Subcutaneous abdominal adipose tissue (tissue), 5 donors: ENCODE measurements around the gene VPS41.

Experiments used
- H3K27ac ChIP-seq: one replicate; pipeline ENCODE4 v1.7.0; 2013; ENCODE audit warnings: low read depth, mild to moderate bottlenecking, inconsistent platforms, low read length, moderate library complexity
- H3K27me3 ChIP-seq, 5 donors: one replicate each; pipeline ENCODE4 v1.7.0; 2013; ENCODE audit warnings: low read length in 5 of 5, inconsistent platforms in 1 of 5; ENCODE audit not compliant: control insufficient read depth in 5 of 5, insufficient read depth in 4 of 5
- H3K36me3 ChIP-seq, 5 donors: one replicate each; pipeline ENCODE4 v1.7.0; 2013; ENCODE audit warnings: low read length in 5 of 5; ENCODE audit not compliant: control insufficient read depth in 5 of 5, insufficient read depth in 5 of 5
- H3K4me1 ChIP-seq, 5 donors: one replicate each; pipeline ENCODE4 v1.7.0; 2013; ENCODE audit warnings: low read length in 5 of 5, mild to moderate bottlenecking in 3 of 5, moderate library complexity in 1 of 5; ENCODE audit not compliant: control insufficient read depth in 5 of 5, insufficient read depth in 5 of 5
- H3K4me3 ChIP-seq, 5 donors: one replicate each; pipeline ENCODE4 v1.7.0; 2013; ENCODE audit warnings: low read length in 5 of 5, low read depth in 1 of 5
- H3K9ac ChIP-seq, 5 donors: one replicate each; pipeline ENCODE4 v1.7.0; 2013; ENCODE audit warnings: low read length in 5 of 5, mild to moderate bottlenecking in 4 of 5, moderate library complexity in 3 of 5
- H3K9me3 ChIP-seq, 5 donors: one replicate each; pipeline ENCODE4 v1.7.0; 2013; ENCODE audit warnings: low read length in 5 of 5; ENCODE audit not compliant: control insufficient read depth in 5 of 5
- donor health status: healthy.
- donor health status: healthy.
- donor health status: healthy.
- donor health status: healthy.
- donor health status: healthy.

Gene VPS41

DNA sequence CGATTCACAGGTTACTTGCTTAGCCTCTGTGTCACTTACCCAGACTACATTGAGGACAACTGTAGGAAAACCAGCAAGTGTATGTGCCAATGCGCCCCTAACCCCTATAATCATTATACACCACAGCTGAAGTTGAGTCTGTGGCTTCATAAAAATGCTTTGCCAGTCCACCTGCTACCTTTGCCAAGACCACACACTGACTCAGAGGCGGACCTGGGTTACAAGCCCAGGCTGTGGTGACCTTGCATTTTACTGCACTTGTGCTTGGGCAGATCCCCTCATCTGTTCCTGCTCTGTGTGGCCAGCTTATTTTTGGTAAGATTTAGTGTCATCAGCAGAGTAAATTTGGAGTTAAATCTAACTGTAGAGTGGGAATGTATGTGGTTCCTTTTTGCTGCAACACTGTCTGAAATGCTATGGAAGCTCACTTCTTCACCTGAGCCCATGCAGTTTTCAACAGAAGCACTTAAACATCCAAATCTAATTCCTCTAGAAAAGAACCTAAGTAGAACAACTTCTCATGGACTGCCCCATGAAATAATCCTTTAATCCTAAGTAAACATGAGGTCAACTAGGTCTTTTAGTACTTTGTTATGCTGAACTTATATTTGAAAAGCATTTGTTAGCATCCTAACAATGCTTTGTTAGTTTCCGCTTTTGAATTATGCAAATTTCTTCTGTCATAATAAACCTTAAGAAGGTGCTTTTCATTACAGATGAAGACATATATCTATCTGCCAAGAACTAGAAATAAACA, 181.6 kb downstream of the VPS41 start:
- H3K36me3 ChIP-seq, result peaks cover 22 to 57% (median 41%) of the 10 kb centered on the region in 5 donors
- H3K9ac ChIP-seq, result no peak overlapping the region
- H3K4me3 ChIP-seq, result no peak overlapping the region
- no peaks in the 10 kb centered on the region for H3K9me3 ChIP-seq
- H3K4me1 ChIP-seq, result no peaks in the 10 kb centered on the region
- no peaks in the 10 kb centered on the region for H3K27me3 ChIP-seq
- no peak overlapping the region for H3K27ac ChIP-seq

DNA sequence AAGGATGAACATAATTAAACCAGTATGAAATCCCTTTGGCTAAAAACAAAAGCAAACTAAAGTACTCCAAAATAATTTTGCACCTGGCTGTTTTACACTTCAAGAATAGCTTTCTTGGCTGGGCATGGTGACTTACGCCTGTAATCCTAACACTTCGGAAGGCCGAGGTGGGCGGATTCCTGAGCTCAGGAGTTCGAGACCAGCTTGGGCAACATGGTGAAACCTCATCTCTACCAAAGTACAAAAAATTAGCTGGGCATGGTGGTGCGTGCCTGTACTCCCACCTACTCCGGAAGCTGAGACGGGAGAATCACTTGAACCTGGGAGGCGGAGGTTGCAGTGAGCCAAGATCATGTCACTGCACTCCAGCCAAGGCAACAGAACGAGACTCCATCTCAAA, 185.7 kb downstream of the VPS41 start:
- no peak overlapping the region for H3K4me3 ChIP-seq
- no peak overlapping the region for H3K9ac ChIP-seq
- H3K4me1 ChIP-seq, result peaks cover 0 to 6% (median 0%) of the 10 kb centered on the region in 5 donors
- no peak overlapping the region for H3K27ac ChIP-seq
- H3K9me3 ChIP-seq, result peaks cover 0 to 2% (median 0%) of the 10 kb centered on the region in 5 donors
- peaks cover 25 to 58% (median 36%) of the 10 kb centered on the region in 5 donors for H3K36me3 ChIP-seq
- H3K27me3 ChIP-seq, result no peaks in the 10 kb centered on the region

GRCh38 chr7:38716397-38716796, 192.6 kb downstream of the VPS41 start:
- Histone ChIP-seq H3K27me3 (no peaks in the 10 kb centered on the region), H3K27ac (no peak overlapping the region)

GRCh38 chr7:38709123-38709522, 199.9 kb downstream of the VPS41 start:
- Histone ChIP-seq H3K27me3 (peaks cover 0 to 2% (median 0%) of the 10 kb centered on the region in 5 donors), H3K27ac (no peak overlapping the region)

More at GRCh38 chr7:38716397-38716796, 192.6 kb downstream of the VPS41 start:
- Histone ChIP-seq H3K4me1 (peaks cover 0 to 2% (median 0%) of the 10 kb centered on the region in 5 donors), H3K36me3 (peaks cover 0 to 7% (median 0%) of the 10 kb centered on the region in 5 donors), H3K4me3 (no peak overlapping the region), H3K9me3 (peaks cover 0 to 12% (median 2%) of the 10 kb centered on the region in 5 donors), H3K9ac (no peak overlapping the region)

DNA sequence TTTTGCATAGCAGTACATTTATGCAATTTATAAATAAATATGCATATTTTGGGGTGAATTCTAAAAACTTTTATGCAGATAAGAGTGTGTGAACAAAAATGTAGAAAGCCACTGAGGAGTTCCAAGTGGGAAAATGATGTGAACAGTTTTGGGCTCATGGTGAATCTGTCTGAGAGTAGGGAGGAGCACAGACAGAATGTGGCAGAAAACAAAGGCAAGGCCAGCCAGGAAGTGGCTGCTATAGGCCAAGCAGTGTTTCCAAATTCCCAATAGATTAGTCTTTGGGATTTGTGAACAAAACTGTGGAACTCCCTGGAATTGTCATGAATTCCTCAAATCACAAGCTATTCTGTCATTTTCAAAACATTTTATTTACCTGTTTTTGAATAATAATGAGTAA, 204.2 kb downstream of the VPS41 start:
- Histone ChIP-seq H3K4me1 (peaks cover 0 to 5% (median 0%) of the 10 kb centered on the region in 5 donors), H3K27ac (no peak overlapping the region), H3K9me3 (no peaks in the 10 kb centered on the region), H3K9ac (no peak overlapping the region), H3K4me3 (no peak overlapping the region), H3K27me3 (peaks cover 0 to 2% (median 0%) of the 10 kb centered on the region in 5 donors), H3K36me3 (no peaks in the 10 kb centered on the region)

More at GRCh38 chr7:38709123-38709522, 199.9 kb downstream of the VPS41 start:
- H3K4me1 ChIP-seq, result peaks cover 0 to 5% (median 0%) of the 10 kb centered on the region in 5 donors
- H3K9me3 ChIP-seq, result no peaks in the 10 kb centered on the region
- no peak overlapping the region for H3K9ac ChIP-seq
- H3K36me3 ChIP-seq, result no peaks in the 10 kb centered on the region
- H3K4me3 ChIP-seq, result no peak overlapping the region

- H3K4me3 ChIP-seq, result no peak overlapping the region
- peaks cover 0 to 4% (median 0%) of the 10 kb centered on the region in 5 donors for H3K27me3 ChIP-seq
- H3K9ac ChIP-seq, result no peak overlapping the region
- H3K4me1 ChIP-seq, result peaks cover 0 to 5% (median 0%) of the 10 kb centered on the region in 5 donors
- H3K36me3 ChIP-seq, result no peaks in the 10 kb centered on the region
- H3K9me3 ChIP-seq, result no peaks in the 10 kb centered on the region
- H3K27ac ChIP-seq, result no peak overlapping the region
Observed at GRCh38 chr7:38704041-38704547, 204.9 kb downstream of the VPS41 start.

DNA sequence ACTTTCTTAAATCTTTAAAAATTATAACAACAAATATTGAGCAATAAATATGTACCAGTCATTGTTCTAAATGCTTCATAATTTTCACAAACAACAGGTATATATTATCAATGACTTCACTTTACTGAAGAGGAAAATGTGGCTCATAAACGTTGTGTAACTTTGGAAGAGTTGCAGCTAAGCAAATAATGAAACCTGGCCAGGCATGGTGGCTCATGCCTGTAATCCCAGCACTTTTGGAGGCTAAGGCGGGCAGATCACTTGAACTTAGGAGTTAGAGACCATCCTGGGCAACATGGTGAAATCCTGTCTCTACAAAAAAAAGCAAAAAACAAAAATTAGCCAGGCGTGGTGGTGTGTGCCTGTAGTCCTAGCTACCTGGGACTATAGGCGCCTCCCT, 205.9 kb downstream of the VPS41 start:
- Histone ChIP-seq H3K36me3 (no peaks in the 10 kb centered on the region), H3K27ac (no peak overlapping the region), H3K4me3 (no peak overlapping the region), H3K27me3 (peaks cover 0 to 4% (median 0%) of the 10 kb centered on the region in 5 donors), H3K4me1 (peaks cover 0 to 5% (median 0%) of the 10 kb centered on the region in 5 donors), H3K9ac (no peak overlapping the region), H3K9me3 (no peaks in the 10 kb centered on the region)

DNA sequence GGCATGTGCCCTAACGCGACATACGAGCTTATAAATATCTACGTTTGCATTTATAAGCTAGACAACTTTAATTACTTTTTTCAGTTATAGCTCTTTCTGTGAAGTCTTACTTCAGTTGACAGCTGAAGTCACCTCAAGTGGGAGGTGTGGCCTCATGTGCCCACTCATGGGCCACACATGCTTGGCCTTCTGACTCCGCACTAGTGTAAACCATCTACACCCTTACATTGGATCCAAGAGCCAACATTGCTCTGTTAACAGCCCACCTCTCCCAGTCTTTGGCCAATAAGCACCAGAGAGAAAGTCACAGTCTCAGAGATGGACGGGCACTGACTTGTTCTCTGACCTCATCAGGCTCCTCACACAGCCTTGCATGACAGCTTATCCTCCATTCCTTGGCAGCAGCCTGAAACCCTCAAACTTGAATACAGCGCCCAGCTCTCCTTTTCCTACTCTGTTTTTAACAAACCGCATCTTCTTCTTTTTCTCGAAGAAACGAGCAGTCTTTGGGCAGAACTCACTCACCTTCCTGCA, 206.9 kb downstream of the VPS41 start:
- H3K9me3 ChIP-seq, result no peaks in the 10 kb centered on the region
- H3K27me3 ChIP-seq, result peaks cover 0 to 2% (median 0%) of the 10 kb centered on the region in 5 donors
- H3K9ac ChIP-seq, result no peak overlapping the region

GRCh38 chr7:38700116-38700515, 208.9 kb downstream of the VPS41 start:
- Histone ChIP-seq H3K4me3 (no peak overlapping the region), H3K27ac (no peak overlapping the region), H3K36me3 (no peaks in the 10 kb centered on the region), H3K27me3 (peaks cover 0 to 2% (median 0%) of the 10 kb centered on the region in 5 donors), H3K9ac (no peak overlapping the region), H3K9me3 (peaks cover 0 to 3% (median 0%) of the 10 kb centered on the region in 5 donors), H3K4me1 (peaks cover 0 to 5% (median 0%) of the 10 kb centered on the region in 5 donors)

More for the DNA sequence above, 206.9 kb downstream of the VPS41 start:
- Histone ChIP-seq H3K4me3 (no peak overlapping the region), H3K4me1 (peaks cover 0 to 5% (median 0%) of the 10 kb centered on the region in 5 donors), H3K27ac (no peak overlapping the region), H3K36me3 (no peaks in the 10 kb centered on the region)

DNA sequence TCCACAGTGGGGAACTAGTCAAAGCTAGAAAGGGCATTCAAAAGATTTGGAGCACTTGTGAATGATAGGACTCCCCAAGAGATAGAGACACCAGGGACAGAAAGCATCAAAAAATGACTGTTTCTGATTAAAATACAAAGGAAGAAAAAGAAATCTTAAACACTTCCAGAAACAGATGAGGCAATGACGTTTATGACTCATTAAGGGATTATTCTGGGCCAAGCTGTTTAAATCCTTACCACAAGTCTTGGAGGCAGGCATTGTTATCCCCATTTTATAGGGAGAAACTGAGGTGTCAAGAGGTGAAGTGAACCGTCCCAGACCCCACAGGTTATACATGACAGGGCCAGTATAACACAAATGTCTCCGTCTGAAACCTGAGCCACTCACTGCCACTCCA, 209.5 kb downstream of the VPS41 start:
- H3K4me3 ChIP-seq, result no peak overlapping the region
- no peak overlapping the region for H3K27ac ChIP-seq
- H3K9ac ChIP-seq, result no peak overlapping the region
- peaks cover 0 to under 1% (median 0%) of the 10 kb centered on the region in 5 donors for H3K4me1 ChIP-seq
- H3K27me3 ChIP-seq, result peaks cover 0 to 2% (median 0%) of the 10 kb centered on the region in 5 donors
- no peaks in the 10 kb centered on the region for H3K36me3 ChIP-seq
- peaks cover 0 to 3% (median 0%) of the 10 kb centered on the region in 5 donors for H3K9me3 ChIP-seq
